MG63 (cell line): Measurements from ENCODE around the gene TYW1. TPM values are rescaled to one million over a fixed set of nuclear protein-coding genes. Genes with fewer than 3 reads are reported as not detected.
A peak's percentile ranks its signal among the peaks of the same experiment; 100 is the strongest.
"Not testable (repeated sequence)": the region's sequence is repeated elsewhere in the genome, so short reads cannot be mapped to it uniquely, and the experiment has no call there.

Experiments
- DNase-seq: peaks from one replicate; pipeline ENCODE4 v3.0.0-alpha.2; 2020
- H3K27me3 ChIP-seq: fragments of 250-450 bp; sonication (Bioruptor Pico); 2 replicates; pipeline ENCODE4 v1.5.1; 2020; ENCODE audit warnings: mild to moderate bottlenecking, moderate library complexity
- H3K36me3 ChIP-seq: fragments of 250-450 bp; sonication (Bioruptor Pico); 2 replicates; pipeline ENCODE4 v1.5.1; 2020; ENCODE audit warnings: mild to moderate bottlenecking, moderate library complexity
- H3K4me3 ChIP-seq: fragments of 250-450 bp; sonication (Bioruptor Pico); 2 replicates; pipeline ENCODE4 v1.5.1; 2020; ENCODE audit warnings: mild to moderate bottlenecking, moderate library complexity
- H3K9me3 ChIP-seq: fragments of 250-450 bp; sonication (Bioruptor Pico); 2 replicates; pipeline ENCODE4 v1.5.1; 2020; ENCODE audit warnings: mild to moderate bottlenecking, moderate library complexity
- total RNA-seq: library from RNA; depleted of rRNA; stranded (reverse); fragments of >200 nt; shearing (Covaris generic); gene quantifications from 2 replicates; pipeline ENCODE4 v1.2.3, GENCODE V29; 2014; ENCODE audit warnings: low replicate concordance

The TYW1 gene
- total RNA-seq, 1 experiment from 2014 or later, result 6.8 TPM

DNA sequence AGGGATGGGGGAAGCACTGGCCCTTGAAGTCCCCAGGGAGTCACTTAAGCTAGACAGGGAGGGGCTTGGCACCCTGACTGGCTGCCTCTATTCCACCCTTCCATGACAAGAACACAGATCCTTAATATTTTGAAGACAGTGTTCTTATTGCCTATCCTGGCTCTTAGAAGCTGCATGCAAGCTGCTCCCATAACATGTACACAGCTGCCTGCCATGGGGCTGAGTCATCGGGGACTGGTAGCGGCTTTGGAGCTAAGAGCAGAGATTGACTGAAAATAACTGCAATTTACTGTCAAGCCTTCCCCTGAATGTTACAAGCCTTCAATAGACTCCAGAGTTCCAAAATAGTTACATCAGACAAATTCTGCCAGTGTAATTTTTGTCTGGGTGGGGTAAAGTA is 226.9 kb downstream of the TYW1 start:
- H3K36me3 ChIP-seq, H3K9me3 ChIP-seq, H3K27me3 ChIP-seq, H3K4me3 ChIP-seq: not testable (repeated sequence)
- peak; percentile 82 for DNase-seq

DNA sequence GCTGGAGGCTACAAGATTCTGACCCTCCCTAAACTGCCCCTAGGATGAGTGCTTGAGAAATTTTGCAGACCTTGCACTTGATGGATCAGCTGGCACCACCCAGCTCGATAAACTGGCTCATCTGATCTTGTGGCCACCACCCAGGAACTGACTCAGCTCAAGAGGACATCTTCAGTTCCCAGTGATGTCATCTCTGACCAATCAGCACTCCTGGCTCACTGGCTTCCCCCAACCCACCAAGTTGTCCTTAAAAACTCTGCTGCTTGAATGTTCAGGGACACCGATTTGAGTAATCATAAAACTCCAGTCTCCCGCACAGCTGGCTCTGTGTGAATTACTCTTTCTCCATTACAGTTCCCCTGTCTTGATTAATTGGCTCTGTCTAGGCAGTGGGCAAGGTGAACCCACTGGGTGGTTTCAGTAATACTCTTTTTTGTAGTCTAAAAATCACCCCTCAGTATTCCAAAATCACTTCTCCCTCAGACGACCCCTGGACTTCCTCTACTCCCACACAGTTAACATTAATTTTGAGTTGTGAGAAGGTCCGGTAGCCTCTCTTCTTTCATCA is 229.8 kb downstream of the TYW1 start:
- not testable (repeated sequence) for H3K36me3 ChIP-seq, H3K4me3 ChIP-seq, H3K27me3 ChIP-seq, H3K9me3 ChIP-seq
- DNase-seq, result peak; percentile 44

DNA sequence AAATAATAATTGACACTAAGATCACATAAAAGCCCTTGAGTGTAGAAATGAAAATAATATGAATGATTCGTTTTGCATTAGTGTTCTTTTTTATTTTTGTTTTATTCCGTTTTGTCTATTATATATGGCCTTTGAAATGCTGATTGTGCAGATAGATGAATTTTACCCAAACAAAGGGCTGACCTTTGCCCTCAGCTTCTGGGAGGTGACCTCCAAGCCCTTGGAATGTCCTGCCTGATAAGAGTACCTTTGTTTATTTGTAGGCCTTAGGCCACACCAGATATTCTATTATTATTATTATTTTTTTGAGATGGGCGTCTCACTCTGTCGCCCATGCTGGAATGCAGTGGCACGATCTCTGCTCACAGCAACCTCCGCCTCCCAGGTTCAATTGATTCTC is 230.3 kb downstream of the TYW1 start:
- H3K36me3 ChIP-seq, DNase-seq, H3K27me3 ChIP-seq, H3K9me3 ChIP-seq, H3K4me3 ChIP-seq: not testable (repeated sequence)

DNA sequence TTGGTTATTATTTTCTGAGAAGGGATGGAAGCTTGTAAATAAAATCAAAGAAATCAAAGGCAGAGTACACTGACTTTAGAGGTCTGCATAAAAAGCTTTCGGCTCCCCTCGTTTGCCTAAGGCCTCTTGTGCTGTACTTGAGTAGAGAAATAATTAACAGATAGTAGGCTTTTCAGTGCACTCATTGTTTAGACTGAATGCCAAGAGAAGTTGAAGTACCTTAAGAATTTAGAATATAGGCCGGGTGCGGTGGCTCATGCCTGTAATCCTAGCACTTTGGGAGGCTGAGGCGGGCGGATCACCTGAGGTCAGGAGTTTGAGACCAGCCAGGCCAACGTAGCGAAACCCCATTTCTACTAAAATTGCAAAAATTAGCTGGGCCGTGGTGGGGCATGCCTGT is 232.4 kb downstream of the TYW1 start:
- not testable (repeated sequence) for H3K36me3 ChIP-seq

DNA sequence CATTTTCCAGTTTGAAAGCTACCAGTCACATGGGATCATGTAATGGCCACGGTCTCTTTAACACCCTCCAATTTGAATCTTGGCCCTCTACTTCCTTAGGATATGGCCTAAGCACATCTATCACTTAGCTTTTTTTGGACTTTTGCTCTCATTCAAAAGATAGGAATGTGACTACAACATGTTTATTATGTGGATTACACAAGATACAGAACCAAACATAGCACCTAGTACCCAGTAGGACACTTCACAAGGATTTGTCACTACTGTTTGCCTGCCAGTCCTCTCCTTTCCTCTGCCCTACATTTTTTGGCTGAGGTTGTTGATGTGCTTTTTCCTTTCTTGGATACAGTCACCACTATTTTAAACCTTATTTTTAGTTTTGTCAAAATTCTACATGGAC is 233.4 kb downstream of the TYW1 start:
- H3K27me3 ChIP-seq, DNase-seq, H3K9me3 ChIP-seq, H3K4me3 ChIP-seq, H3K36me3 ChIP-seq: not testable (repeated sequence)

More for the DNA sequence above, 232.4 kb downstream of the TYW1 start:
- not testable (repeated sequence) for H3K4me3 ChIP-seq, H3K27me3 ChIP-seq, H3K9me3 ChIP-seq, DNase-seq

DNA sequence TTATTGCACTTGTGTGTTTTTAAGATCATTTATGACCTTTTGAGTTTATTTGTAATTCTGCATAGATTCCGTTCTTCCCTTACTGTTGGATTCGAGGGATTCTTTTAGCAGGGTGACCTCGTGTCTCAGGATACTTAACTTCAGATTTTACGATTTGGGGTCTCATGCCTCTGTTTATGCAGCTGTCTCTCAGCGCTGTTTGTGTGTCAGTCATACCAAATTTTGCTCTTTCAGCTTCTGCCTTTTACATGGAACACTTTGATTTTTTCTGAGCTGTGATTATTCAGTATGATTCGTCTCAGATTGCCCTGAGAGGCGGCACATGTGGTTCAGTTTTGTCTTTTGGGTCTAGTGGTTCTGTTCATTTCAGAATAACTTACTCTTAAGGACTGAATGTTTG is 236.9 kb downstream of the TYW1 start:
- DNase-seq, H3K4me3 ChIP-seq, H3K27me3 ChIP-seq, H3K9me3 ChIP-seq, H3K36me3 ChIP-seq: not testable (repeated sequence)

DNA sequence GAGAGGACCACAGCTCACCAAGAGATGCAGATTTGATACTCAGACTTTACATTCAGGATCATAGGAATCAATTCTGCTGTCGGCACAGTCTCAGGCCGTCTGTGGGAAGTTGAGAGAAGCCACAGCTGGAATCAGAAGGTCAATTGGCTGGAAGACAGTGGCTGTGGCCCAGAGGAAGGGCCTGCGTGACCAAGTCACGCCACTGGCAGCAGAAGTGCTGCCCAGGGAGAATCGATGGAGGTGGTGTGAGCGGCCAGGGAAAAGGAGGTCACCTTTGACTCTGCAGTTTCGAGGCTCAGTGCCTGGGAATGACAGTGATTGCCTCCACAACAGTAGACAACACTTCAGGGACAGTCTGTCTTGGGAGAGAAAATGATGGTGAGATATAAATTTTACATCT is 239.6 kb downstream of the TYW1 start:
- not testable (repeated sequence) for H3K9me3 ChIP-seq, H3K4me3 ChIP-seq, H3K36me3 ChIP-seq, H3K27me3 ChIP-seq, DNase-seq

DNA sequence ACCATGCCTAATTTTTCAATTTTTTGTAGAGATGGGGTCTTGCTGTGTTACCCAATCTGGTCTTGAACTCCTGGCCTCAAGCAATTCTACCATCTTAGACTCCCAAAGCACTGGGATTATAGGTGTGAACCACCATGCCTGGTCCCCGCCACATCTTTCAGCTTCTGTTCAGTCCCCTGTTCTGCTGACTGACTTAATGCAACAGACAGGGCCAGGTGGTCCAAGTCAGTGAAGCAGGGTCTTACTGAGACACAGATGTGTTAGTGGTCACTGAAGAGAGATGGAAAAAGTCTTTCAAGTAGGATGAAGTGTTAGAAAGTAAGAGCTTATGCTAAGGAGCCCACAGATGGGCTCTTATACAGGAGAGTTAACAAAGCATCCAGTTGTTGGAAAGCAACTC is 246.2 kb downstream of the TYW1 start:
- not testable (repeated sequence) for H3K9me3 ChIP-seq, DNase-seq, H3K4me3 ChIP-seq

DNA sequence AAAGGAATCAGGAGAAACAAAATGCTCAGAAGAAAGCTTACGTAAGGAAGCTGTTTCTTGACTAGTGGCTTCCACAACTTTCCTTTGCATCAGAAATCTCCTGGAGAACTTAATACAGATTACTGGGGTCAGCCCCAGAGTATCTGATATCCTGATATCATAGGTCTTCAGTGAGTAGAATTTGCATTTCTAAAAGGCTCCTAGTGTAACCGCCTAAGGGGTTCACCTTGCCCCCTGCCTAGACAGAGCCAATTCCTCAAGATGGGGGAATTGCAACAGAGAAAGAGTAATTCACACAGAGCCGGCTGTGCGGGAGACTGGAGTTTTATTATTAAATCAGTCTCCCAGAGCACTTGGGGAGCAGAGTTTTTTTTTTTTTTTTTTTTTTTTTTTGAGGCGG is 251.7 kb downstream of the TYW1 start:
- not testable (repeated sequence) for DNase-seq, H3K4me3 ChIP-seq, H3K9me3 ChIP-seq, H3K27me3 ChIP-seq, H3K36me3 ChIP-seq

More for the DNA sequence above, 246.2 kb downstream of the TYW1 start:
- not testable (repeated sequence) for H3K36me3 ChIP-seq, H3K27me3 ChIP-seq

DNA sequence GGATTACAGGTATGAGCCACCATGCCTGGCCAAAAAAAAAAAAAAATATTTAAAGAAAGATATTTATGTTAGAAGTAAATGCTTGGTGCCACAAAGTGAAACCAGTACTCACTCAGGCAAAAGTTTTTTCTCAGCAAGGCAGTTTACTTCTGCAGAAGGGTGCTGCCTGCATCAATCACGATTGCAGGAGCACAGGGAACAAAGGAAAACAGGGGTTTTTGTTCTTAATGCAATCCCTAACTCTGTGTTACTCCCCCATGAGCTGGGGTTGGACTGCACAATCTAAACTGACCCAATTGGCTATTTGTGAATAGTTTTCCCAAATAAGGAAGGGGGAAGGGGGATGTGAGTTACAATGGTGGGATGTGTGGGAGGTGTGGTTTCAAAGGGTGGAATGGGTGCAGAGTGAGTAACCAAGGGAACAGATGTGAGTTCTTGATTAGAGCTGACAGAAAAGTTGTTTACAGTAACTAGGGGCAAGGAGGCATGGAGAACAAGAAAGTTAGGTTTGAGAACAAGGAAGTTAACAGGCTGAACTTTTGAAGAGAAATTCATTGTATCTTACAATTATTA is 255.4 kb downstream of the TYW1 start:
- H3K9me3 ChIP-seq, result no peaks in the 10 kb centered on the region
- H3K36me3 ChIP-seq, result no peaks in the 10 kb centered on the region
- H3K4me3 ChIP-seq, result no peak overlapping the region
- H3K27me3 ChIP-seq, result no peaks in the 10 kb centered on the region
- DNase-seq, result no peak

DNA sequence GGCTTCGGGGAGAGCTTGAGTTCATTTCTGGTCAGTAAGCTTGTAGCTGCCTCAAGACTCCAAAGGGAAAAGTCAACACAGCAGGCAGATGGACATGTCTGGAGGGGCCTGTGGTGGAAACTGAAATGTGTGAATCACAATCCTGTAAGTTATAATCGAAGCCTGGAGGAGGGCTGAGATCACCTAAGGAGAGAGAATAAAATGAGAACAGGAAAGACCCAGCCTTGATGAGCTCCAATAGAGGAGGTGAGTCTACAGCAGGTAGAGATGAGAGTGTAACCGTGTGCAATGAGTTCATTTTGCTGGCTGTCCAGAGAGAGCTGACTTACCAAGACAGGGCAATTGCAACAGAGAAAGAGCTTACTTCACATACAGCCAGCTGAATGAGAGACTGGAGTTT is 258.4 kb downstream of the TYW1 start:
- H3K4me3 ChIP-seq, H3K9me3 ChIP-seq, H3K36me3 ChIP-seq, DNase-seq, H3K27me3 ChIP-seq: not testable (repeated sequence)

DNA sequence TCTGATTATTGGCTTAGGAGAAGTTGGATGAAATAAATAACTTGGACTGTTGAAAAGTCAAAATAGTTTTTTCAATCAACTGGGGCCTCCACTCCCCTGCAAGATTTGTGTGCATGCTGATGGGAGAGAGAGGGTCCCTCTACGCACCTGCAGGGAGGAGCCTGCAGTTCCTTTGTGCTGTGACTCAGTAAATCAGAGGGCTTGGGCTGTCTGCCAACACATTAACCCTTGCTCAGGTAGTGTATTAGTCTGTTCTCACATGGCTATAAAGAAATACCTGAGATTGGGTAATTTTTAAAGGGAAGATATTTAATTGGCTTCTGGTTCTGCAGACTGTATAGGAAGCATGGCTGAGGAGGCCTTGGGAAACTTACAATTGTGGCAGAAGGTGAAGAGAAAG is 261.1 kb downstream of the TYW1 start:
- not testable (repeated sequence) for H3K4me3 ChIP-seq, H3K9me3 ChIP-seq, H3K27me3 ChIP-seq, H3K36me3 ChIP-seq, DNase-seq

DNA sequence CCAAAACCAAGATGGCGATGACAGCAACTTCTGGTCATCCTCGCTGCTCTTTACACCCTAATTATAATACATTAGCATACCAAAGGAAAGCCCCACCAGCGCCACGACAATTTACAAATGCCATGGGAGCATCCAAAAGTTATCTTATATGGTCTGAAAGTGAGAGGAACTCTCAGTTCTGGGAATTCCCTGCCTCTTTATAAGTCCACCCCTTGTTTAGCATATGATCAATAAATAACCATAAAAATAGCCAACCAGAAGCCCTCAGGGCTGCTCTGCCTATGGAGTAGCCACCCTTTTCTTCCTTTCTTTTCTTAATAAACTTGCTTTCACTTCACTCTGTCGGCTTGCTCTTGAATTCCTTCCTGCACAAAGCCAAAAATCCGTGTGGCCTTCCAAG is 262.7 kb downstream of the TYW1 start:
- H3K4me3 ChIP-seq, H3K27me3 ChIP-seq, DNase-seq, H3K9me3 ChIP-seq, H3K36me3 ChIP-seq: not testable (repeated sequence)

DNA sequence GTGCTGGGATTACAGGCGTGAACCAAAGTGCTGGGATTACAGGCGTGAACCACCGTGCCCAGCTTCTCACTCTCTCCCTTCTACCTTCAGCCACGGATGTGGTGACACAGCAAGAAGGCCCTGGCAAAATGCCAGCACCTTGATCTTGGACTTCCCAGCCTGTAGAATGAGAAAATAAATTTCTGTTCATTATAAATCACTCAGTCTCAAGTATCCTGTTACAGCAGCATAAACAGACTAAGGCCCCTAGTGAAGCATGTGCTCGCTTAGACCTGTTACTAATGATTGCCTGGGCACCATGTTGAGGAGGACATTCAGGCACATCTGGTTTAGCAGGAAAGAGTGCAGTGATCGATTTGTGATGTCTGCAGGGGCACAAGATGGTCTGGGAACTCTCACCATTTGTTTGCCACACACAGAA is 263.5 kb downstream of the TYW1 start:
- DNase-seq, H3K36me3 ChIP-seq: not testable (repeated sequence)

DNA sequence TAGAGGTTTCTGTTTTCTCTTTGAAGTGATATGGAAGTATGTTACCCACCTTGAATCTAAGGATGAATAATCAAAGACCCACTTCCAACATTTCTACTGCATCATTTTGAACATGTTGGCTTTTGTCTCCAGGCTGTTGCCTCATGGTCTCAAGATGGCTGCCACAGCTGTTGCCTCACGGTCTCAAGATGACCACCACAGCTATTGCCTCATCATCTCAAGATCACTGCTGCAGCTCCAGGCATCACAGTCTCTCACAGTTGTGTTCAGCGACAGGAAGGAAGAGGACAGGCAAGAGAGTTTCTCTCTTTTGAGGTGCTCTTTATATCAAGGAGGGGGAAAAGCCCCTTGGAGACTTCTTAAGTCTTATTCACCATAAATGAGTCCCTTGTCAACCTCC is 267.4 kb downstream of the TYW1 start:
- H3K9me3 ChIP-seq, H3K36me3 ChIP-seq, H3K4me3 ChIP-seq, H3K27me3 ChIP-seq, DNase-seq: not testable (repeated sequence)

More for the DNA sequence above, 263.5 kb downstream of the TYW1 start:
- H3K9me3 ChIP-seq, H3K4me3 ChIP-seq, H3K27me3 ChIP-seq: not testable (repeated sequence)

DNA sequence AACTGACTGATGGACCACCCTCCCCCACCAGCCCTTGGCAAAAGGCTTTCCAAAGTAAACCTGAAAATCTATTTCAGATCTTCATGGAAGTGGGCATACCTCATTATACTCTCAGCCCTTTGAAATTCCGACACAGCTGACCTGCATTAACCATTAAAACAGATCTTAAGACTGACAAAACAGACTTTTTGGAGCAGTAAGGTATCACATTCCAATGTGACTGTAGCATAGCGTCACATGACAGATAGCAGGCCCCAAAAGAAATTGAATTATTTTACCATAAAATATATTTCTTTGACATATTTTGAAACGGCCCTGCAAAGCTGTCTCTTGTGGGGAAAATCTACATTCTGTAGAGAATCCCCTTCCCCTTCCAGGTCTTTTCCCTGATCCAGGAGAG is 269.4 kb downstream of the TYW1 start:
- not testable (repeated sequence) for H3K9me3 ChIP-seq, H3K27me3 ChIP-seq, DNase-seq, H3K4me3 ChIP-seq, H3K36me3 ChIP-seq

DNA sequence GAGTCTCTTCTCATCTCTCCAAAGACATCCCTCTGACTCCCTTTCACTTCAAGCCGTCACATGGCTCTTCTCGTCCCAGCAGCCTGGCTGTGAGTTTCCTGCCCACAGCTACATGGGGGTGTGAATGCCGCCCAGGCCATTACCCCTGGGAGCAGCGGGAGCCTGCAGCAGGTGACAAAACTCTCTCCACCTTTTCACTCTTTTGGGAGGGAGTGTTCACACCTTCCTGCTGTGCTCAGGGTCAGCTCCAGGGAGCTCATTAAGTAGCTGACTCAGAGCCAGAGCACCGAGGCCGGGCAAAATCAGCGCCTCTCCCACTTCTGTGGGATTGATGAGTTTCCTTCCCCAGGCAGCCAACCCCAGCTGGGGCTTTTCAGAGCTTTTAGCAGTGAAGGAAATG is 271.3 kb downstream of the TYW1 start:
- Histone ChIP-seq H3K9me3 (no peaks in the 10 kb centered on the region), H3K27me3 (no peaks in the 10 kb centered on the region)
- no peak for DNase-seq

DNA sequence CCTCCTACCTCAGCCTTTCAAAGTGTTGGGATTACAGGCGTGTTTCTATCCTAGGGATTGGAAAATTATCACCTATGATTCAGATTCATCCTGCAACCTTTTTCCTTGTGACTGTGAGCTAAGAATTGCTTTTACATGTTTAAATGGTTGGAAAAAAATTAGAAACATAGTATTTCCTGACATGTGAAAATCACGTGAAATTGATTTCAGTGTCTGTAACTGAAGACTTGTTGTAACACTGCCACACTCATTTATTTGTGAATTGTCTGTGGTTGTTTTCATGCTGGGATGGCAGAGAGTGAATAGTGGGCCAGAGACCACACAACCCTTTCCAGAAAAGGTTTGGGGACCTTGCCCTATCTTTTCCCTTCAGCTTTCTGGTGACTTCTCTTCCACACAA is 273.3 kb downstream of the TYW1 start:
- H3K4me3 ChIP-seq, H3K27me3 ChIP-seq, H3K36me3 ChIP-seq, H3K9me3 ChIP-seq, DNase-seq: not testable (repeated sequence)

More for the DNA sequence above, 271.3 kb downstream of the TYW1 start:
- H3K36me3 ChIP-seq, result no peaks in the 10 kb centered on the region
- no peak overlapping the region for H3K4me3 ChIP-seq
